Mesendoderm (in vitro differentiated cells): Measurements from ENCODE around the gene CMC1.

Experiments used
- DNase-seq: peaks from one replicate; pipeline ENCODE4 v3.0.0; 2013
- H2AK5ac ChIP-seq: 2 replicates; pipeline ENCODE4 v1.6.1; 2013; ENCODE audit warnings: low read length, inconsistent platforms
- H2BK120ac ChIP-seq: 2 replicates; pipeline ENCODE4 v1.6.1; 2013; ENCODE audit warnings: low read depth, mild to moderate bottlenecking, low read length, moderate library complexity, mixed read lengths
- H2BK15ac ChIP-seq: replicated peaks from 2 replicates; pipeline ENCODE4 v1.6.1; 2013; ENCODE audit warnings: low read depth, mild to moderate bottlenecking, moderate library complexity
- H2BK5ac ChIP-seq: 2 replicates; pipeline ENCODE4 v1.6.1; 2013; ENCODE audit warnings: low read length, inconsistent platforms
- H3K18ac ChIP-seq: 2 replicates; pipeline ENCODE4 v1.6.1; 2013; ENCODE audit warnings: mild to moderate bottlenecking, low read length, mixed read lengths
- H3K23ac ChIP-seq: one replicate; pipeline ENCODE4 v1.6.1; 2013; ENCODE audit warnings: low read length
- H3K27ac ChIP-seq: 2 replicates; pipeline ENCODE4 v1.5.1; 2013; ENCODE audit warnings: low read depth, mild to moderate bottlenecking, inconsistent platforms, low read length, moderate library complexity
- H3K27me3 ChIP-seq: 2 replicates; pipeline ENCODE4 v1.6.1; 2013; ENCODE audit warnings: low read length, control low read depth, mild to moderate bottlenecking, inconsistent platforms; ENCODE audit not compliant: insufficient read depth, poor library complexity
- H3K36me3 ChIP-seq: 2 replicates; pipeline ENCODE4 v1.6.1; 2013; ENCODE audit warnings: low read length, inconsistent platforms; ENCODE audit not compliant: control insufficient read depth, insufficient read depth
- H3K4ac ChIP-seq: one replicate; pipeline ENCODE4 v1.6.1; 2013; ENCODE audit warnings: low read depth, mild to moderate bottlenecking, low read length, moderate library complexity
- H3K4me1 ChIP-seq: 2 replicates; pipeline ENCODE4 v1.6.1; 2013; ENCODE audit warnings: low read depth, low read length, inconsistent platforms; ENCODE audit not compliant: control insufficient read depth
- H3K4me2 ChIP-seq: 2 replicates; pipeline ENCODE4 v1.6.1; 2013; ENCODE audit warnings: low read length
- H3K4me3 ChIP-seq: 2 replicates; pipeline ENCODE4 v1.5.1; 2013; ENCODE audit warnings: mild to moderate bottlenecking, low read length
- H3K56ac ChIP-seq: one replicate; pipeline ENCODE4 v1.6.1; 2013; ENCODE audit warnings: low read length
- H3K79me1 ChIP-seq: 2 replicates; pipeline ENCODE4 v1.6.1; 2013; ENCODE audit warnings: low read length, inconsistent platforms
- H3K79me2 ChIP-seq: 2 replicates; pipeline ENCODE4 v1.6.1; 2013; ENCODE audit warnings: mild to moderate bottlenecking, low read length; ENCODE audit not compliant: control insufficient read depth, insufficient read depth
- H3K9ac ChIP-seq: 2 replicates; pipeline ENCODE4 v1.6.1; 2013; ENCODE audit warnings: low read length, inconsistent platforms
- H4K5ac ChIP-seq: one replicate; pipeline ENCODE4 v1.6.1; 2013; ENCODE audit warnings: low read length
- H4K8ac ChIP-seq: one replicate; pipeline ENCODE4 v1.6.1; 2013; ENCODE audit warnings: low read depth, mild to moderate bottlenecking, control low read depth, low read length, moderate library complexity
- WGBS: extraction: QIAGEN DNeasy Blood & Tissue Kit; methylation state at CpG from one replicate; pipeline ENCODE4 v1.1.7; 2013; ENCODE audit warnings: low lambda C conversion rate, missing lambda C conversion rate; ENCODE audit not compliant: insufficient coverage; ENCODE audit errors: extremely low coverage; 5-methylcytosine and 5-hydroxymethylcytosine counted together

CMC1 gene

GRCh38 chr3:28294667-28295413 is 53.4 kb downstream of the CMC1 start:
- H3K27me3 ChIP-seq, result no peaks in the 10 kb centered on the region
- no peak overlapping the region for H3K56ac ChIP-seq
- no peak overlapping the region for H2BK5ac ChIP-seq
- H3K79me1 ChIP-seq, result no peaks in the 10 kb centered on the region
- no peak overlapping the region for H3K4me2 ChIP-seq
- H3K27ac ChIP-seq, result no peak overlapping the region
- H4K8ac ChIP-seq, result no peak overlapping the region
- no peak overlapping the region for H2AK5ac ChIP-seq
- no peak overlapping the region for H4K5ac ChIP-seq
- no peak overlapping the region for H2BK120ac ChIP-seq
- no peak overlapping the region for H3K18ac ChIP-seq
- no peak overlapping the region for H3K4ac ChIP-seq
- WGBS, result no CpG with 5 or more reads among the region's 7 CpGs
- H3K23ac ChIP-seq, result no peak overlapping the region
- H3K36me3 ChIP-seq, result no peaks in the 10 kb centered on the region
- no peak overlapping the region for H3K9ac ChIP-seq
- no peak overlapping the region for H3K4me3 ChIP-seq
- H2BK15ac ChIP-seq, result no peak overlapping the region
- H3K79me2 ChIP-seq, result no peaks in the 10 kb centered on the region
- no peak for DNase-seq
- peaks cover 2% of the 10 kb centered on the region for H3K4me1 ChIP-seq

DNA sequence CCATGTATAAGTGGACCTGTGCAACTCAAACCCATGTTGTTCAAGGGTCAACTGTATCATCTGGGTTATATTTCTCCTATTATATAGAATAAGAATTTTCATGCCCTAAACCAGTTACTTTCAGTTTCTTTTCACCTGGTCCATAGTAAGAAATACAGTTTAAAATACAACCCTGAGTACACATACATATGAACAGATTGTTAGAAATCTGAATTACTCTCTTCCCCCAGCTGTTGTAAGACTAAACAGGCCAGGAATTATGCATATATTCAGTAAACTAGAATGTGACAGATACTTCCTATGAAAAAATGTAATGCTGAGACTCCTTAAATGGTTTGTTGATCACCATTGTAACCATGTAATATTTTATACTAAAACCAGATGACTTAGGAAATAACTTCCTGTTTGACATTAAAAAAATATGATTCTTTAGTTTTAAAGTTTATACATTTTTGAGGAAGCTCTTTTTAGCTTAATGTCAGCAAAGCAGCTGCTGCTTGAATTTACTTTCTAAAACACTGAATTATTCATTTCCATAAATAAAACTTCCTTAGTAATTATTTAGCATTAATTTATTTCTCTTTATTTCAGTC is 54.6 kb downstream of the CMC1 start:
- Histone ChIP-seq H3K4ac (no peak overlapping the region), H3K18ac (no peak overlapping the region), H4K5ac (no peak overlapping the region), H2BK5ac (no peak overlapping the region), H3K79me2 (no peaks in the 10 kb centered on the region), H3K9ac (no peak overlapping the region), H3K27ac (no peak overlapping the region), H3K4me3 (no peak overlapping the region), H3K4me2 (no peak overlapping the region), H2BK120ac (no peak overlapping the region), H2AK5ac (no peak overlapping the region), H3K36me3 (no peaks in the 10 kb centered on the region), H3K79me1 (no peaks in the 10 kb centered on the region), H3K23ac (no peak overlapping the region), H2BK15ac (no peak overlapping the region), H3K56ac (no peak overlapping the region), H4K8ac (no peak overlapping the region), H3K4me1 (peaks cover 2% of the 10 kb centered on the region), H3K27me3 (no peaks in the 10 kb centered on the region)
- no peak for DNase-seq

GRCh38 chr3:28299705-28300104 is 58.3 kb downstream of the CMC1 start:
- WGBS, result no CpG with 5 or more reads among the region's 1 CpG
- no peak overlapping the region for H2BK5ac ChIP-seq
- H3K4me2 ChIP-seq, result no peak overlapping the region
- DNase-seq, result no peak
- no peak overlapping the region for H3K4ac ChIP-seq
- no peak overlapping the region for H3K4me3 ChIP-seq
- H4K8ac ChIP-seq, result no peak overlapping the region
- no peaks in the 10 kb centered on the region for H3K4me1 ChIP-seq
- no peak overlapping the region for H3K27ac ChIP-seq
- no peak overlapping the region for H3K9ac ChIP-seq
- H2AK5ac ChIP-seq, result no peak overlapping the region
- H3K79me2 ChIP-seq, result no peaks in the 10 kb centered on the region
- no peaks in the 10 kb centered on the region for H3K79me1 ChIP-seq
- no peak overlapping the region for H3K56ac ChIP-seq
- no peak overlapping the region for H3K18ac ChIP-seq
- no peak overlapping the region for H2BK15ac ChIP-seq
- no peak overlapping the region for H2BK120ac ChIP-seq
- no peaks in the 10 kb centered on the region for H3K27me3 ChIP-seq
- H3K36me3 ChIP-seq, result no peaks in the 10 kb centered on the region
- H3K23ac ChIP-seq, result no peak overlapping the region
- no peak overlapping the region for H4K5ac ChIP-seq

GRCh38 chr3:28300345-28300962 is 59.0 kb downstream of the CMC1 start:
- no peak overlapping the region for H2BK15ac ChIP-seq
- H4K8ac ChIP-seq, result no peak overlapping the region
- no peaks in the 10 kb centered on the region for H3K79me2 ChIP-seq
- no peak overlapping the region for H3K4me3 ChIP-seq
- no peak for DNase-seq
- no CpG with 5 or more reads among the region's 5 CpGs for WGBS
- no peak overlapping the region for H3K56ac ChIP-seq
- no peak overlapping the region for H3K9ac ChIP-seq
- no peaks in the 10 kb centered on the region for H3K79me1 ChIP-seq
- no peak overlapping the region for H3K18ac ChIP-seq
- H3K4me1 ChIP-seq, result no peaks in the 10 kb centered on the region
- no peak overlapping the region for H3K23ac ChIP-seq
- no peaks in the 10 kb centered on the region for H3K36me3 ChIP-seq
- H4K5ac ChIP-seq, result no peak overlapping the region
- H2BK120ac ChIP-seq, result no peak overlapping the region
- no peak overlapping the region for H3K4me2 ChIP-seq
- no peaks in the 10 kb centered on the region for H3K27me3 ChIP-seq
- no peak overlapping the region for H3K4ac ChIP-seq
- H2BK5ac ChIP-seq, result no peak overlapping the region
- no peak overlapping the region for H2AK5ac ChIP-seq
- no peak overlapping the region for H3K27ac ChIP-seq

DNA sequence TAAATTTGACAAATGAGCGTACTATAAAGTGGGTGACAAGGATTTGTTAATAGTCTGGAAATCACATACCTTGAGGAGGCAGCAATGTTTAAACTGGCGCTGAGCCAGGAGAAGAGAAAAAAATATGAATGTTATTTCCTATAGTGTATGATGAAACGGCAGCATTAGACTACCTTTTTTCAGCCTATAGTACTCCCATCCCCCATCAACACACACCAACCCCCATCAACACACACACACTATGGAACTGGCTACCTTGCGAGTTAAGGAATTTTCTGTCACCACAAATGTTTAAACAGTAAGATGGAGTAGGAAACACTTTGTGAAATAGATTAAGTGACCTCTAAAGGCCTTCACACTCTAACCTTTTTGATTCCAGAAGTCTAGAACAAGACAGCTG is 60.3 kb downstream of the CMC1 start:
- no peak for DNase-seq
- no CpG with 5 or more reads among the region's 4 CpGs for WGBS

More for the DNA sequence above, 60.3 kb downstream of the CMC1 start:
- Histone ChIP-seq H3K4me2 (no peak overlapping the region), H3K23ac (no peak overlapping the region), H3K27me3 (no peaks in the 10 kb centered on the region), H2BK120ac (no peak overlapping the region), H4K5ac (no peak overlapping the region), H3K36me3 (no peaks in the 10 kb centered on the region), H3K9ac (no peak overlapping the region), H2AK5ac (no peak overlapping the region), H3K79me2 (no peaks in the 10 kb centered on the region), H2BK5ac (no peak overlapping the region), H3K4me3 (no peak overlapping the region), H3K4me1 (no peaks in the 10 kb centered on the region), H3K79me1 (no peaks in the 10 kb centered on the region), H4K8ac (no peak overlapping the region), H3K56ac (no peak overlapping the region), H3K4ac (no peak overlapping the region), H2BK15ac (no peak overlapping the region), H3K18ac (no peak overlapping the region), H3K27ac (no peak overlapping the region)
